ENCODE results near the gene PCDHGB2. TPM values are rescaled to one million over a fixed set of nuclear protein-coding genes. Genes with fewer than 3 reads are reported as not detected.
"Not testable (repeated sequence)": the region's sequence is repeated elsewhere in the genome, so short reads cannot be mapped to it uniquely, and the experiment has no call there.

PCDHGB2 gene
- total and polyA plus RNA-seq, 2 donors: 0.21 to 0.28 TPM

DNA sequence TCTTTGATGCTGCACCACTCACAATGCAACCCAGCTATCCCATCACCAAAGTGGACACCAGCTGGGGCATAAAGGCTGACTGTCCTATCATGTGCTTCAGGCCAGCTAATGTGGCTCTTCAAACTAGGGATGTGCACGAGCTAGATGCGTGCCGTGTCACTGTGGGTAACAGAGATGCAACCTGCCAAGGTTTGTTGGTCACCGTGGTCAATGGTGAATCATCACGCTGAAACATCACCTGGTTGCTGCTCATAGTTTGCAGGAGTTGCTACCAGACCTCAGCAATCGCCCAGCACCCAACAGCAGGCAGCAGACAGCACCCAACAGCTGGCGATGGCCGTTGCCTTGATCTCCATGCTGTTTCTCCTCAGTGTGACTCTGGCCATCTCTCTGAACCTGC lies 31.6 kb upstream of the PCDHGB2 start:
- H3K27me3 ChIP-seq (ENCODE audit: control insufficient read depth in 2 of 2, insufficient read depth in 1 of 2, low read length in 1 of 2): peaks cover 6 to 24% of the 10 kb centered on the region in 2 donors
- no peaks in the 10 kb centered on the region for H3K4me1 ChIP-seq (ENCODE audit: control insufficient read depth in 2 of 2, insufficient read depth in 2 of 2, low read length in 2 of 2)
- no peak overlapping the region for H3K4me3 ChIP-seq (ENCODE audit: low read length in 2 of 2)
- DNase-seq (ENCODE audit: low read depth in 6 of 9, low spot score in 9 of 9): no peak
- H3K27ac ChIP-seq (ENCODE audit: low read depth in 1 of 2, low read length in 1 of 2): no peak overlapping the region
- WGBS: 84% methylated on average over 8 of the region's 8 CpGs
- peaks cover 4 to 24% of the 10 kb centered on the region in 2 donors for H3K9me3 ChIP-seq (ENCODE audit: control insufficient read depth in 2 of 2, insufficient read depth in 1 of 2, low read length in 1 of 2)
- no peaks in the 10 kb centered on the region for H3K36me3 ChIP-seq (ENCODE audit: control insufficient read depth in 2 of 2, insufficient read depth in 2 of 2, low read length in 1 of 2)

GRCh38 chr5:141330299-141331080 lies 29.3 kb upstream of the PCDHGB2 start, which contains the start of gene PCDHGA1:
Gene PCDHGA1 (plus strand): TSS chr5:141330514.
- peaks cover 4 to 24% of the 10 kb centered on the region in 2 donors for H3K9me3 ChIP-seq (ENCODE audit: control insufficient read depth in 2 of 2, insufficient read depth in 1 of 2, low read length in 1 of 2)
- H3K4me1 ChIP-seq (ENCODE audit: control insufficient read depth in 2 of 2, insufficient read depth in 2 of 2, low read length in 2 of 2): no peaks in the 10 kb centered on the region
- H3K27me3 ChIP-seq (ENCODE audit: control insufficient read depth in 2 of 2, insufficient read depth in 1 of 2, low read length in 1 of 2): peaks cover 6 to 33% of the 10 kb centered on the region in 2 donors
- DNase-seq (ENCODE audit: low read depth in 6 of 9, low spot score in 9 of 9): peak in 1 of 9 donors; percentile 11
- no peaks in the 10 kb centered on the region for H3K36me3 ChIP-seq (ENCODE audit: control insufficient read depth in 2 of 2, insufficient read depth in 2 of 2, low read length in 1 of 2)
- H3K4me3 ChIP-seq (ENCODE audit: low read length in 2 of 2): no peak within 1 kb of the TSS
- WGBS: 34% methylated on average over 21 of the region's 21 CpGs
- no peak within 1 kb of the TSS for H3K27ac ChIP-seq (ENCODE audit: low read depth in 1 of 2, low read length in 1 of 2)

DNA sequence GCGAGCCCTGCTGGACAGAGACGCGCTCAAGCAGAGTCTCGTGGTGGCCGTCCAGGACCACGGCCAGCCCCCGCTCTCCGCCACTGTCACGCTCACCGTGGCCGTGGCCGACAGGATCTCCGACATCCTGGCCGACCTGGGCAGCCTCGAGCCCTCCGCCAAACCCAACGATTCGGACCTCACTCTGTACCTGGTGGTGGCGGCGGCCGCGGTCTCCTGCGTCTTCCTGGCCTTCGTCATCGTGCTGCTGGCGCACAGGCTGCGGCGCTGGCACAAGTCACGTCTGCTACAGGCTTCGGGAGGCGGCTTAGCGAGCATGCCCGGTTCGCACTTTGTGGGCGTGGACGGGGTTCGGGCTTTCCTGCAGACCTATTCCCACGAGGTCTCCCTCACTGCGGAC lies 27.2 kb upstream of the PCDHGB2 start:
- H3K4me1 ChIP-seq (ENCODE audit: control insufficient read depth in 2 of 2, insufficient read depth in 2 of 2, low read length in 2 of 2); H3K4me3 ChIP-seq (ENCODE audit: low read length in 2 of 2); DNase-seq (ENCODE audit: low read depth in 6 of 9, low spot score in 9 of 9); H3K27ac ChIP-seq (ENCODE audit: low read depth in 1 of 2, low read length in 1 of 2); H3K36me3 ChIP-seq (ENCODE audit: control insufficient read depth in 2 of 2, insufficient read depth in 2 of 2, low read length in 1 of 2): not testable (repeated sequence)
- Histone ChIP-seq H3K9me3 (ENCODE audit: control insufficient read depth in 2 of 2, insufficient read depth in 1 of 2, low read length in 1 of 2) (peaks cover 4 to 24% of the 10 kb centered on the region in 2 donors), H3K27me3 (ENCODE audit: control insufficient read depth in 2 of 2, insufficient read depth in 1 of 2, low read length in 1 of 2) (peaks cover 6 to 30% of the 10 kb centered on the region in 2 donors)
- WGBS: 55% methylated on average over 39 of the region's 39 CpGs

DNA sequence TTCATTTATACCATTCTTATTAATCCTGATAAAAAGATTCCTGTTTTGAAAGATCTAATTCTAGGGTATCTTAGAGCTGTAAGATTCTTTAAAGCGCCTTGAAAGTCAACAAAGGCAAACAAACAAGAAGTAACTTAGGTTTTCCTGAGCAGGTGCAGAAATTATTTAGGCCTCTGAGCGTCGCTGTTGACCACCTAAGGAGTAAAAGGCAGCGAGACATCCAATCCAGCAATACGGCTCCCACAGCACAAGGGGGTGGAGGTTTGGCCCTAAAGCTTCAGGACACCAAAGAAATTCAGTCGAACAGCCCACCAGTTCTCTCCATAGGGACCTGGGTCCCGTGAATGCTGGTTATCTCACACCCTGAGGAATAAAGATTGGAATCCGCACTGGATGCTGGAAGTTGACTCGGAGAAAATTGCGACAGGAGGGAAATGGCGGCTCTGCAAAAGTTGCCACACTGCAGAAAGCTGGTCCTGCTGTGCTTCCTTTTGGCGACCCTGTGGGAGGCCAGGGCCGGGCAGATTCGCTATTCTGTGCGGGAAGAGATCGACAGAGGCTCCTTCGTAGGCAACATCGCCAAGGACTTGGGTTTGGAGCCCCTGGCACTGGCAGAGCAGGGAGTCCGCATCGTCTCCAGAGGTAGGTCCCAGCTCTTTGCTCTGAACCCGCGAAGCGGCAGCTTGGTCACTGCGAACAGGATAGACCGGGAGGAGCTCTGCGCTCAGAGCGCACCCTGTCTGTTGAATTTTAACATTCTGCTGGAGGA lies 21.1 kb upstream of the PCDHGB2 start, which contains the start of gene PCDHGA2:
Gene PCDHGA2 (plus strand): TSS at position 223 of the 769 bp plus-strand sequence.
- WGBS: 18% methylated on average over 27 of the region's 27 CpGs
- Histone ChIP-seq H3K4me1 (ENCODE audit: control insufficient read depth in 2 of 2, insufficient read depth in 2 of 2, low read length in 2 of 2) (no peaks in the 10 kb centered on the region), H3K27me3 (ENCODE audit: control insufficient read depth in 2 of 2, insufficient read depth in 1 of 2, low read length in 1 of 2) (peaks cover 0 to 29% of the 10 kb centered on the region in 2 donors), H3K36me3 (ENCODE audit: control insufficient read depth in 2 of 2, insufficient read depth in 2 of 2, low read length in 1 of 2) (no peaks in the 10 kb centered on the region), H3K4me3 (ENCODE audit: low read length in 2 of 2) (no peak within 1 kb of the TSS), H3K27ac (ENCODE audit: low read depth in 1 of 2, low read length in 1 of 2) (no peak within 1 kb of the TSS), H3K9me3 (ENCODE audit: control insufficient read depth in 2 of 2, insufficient read depth in 1 of 2, low read length in 1 of 2) (peaks cover 5 to 19% of the 10 kb centered on the region in 2 donors)
- DNase-seq (ENCODE audit: low read depth in 6 of 9, low spot score in 9 of 9): no peak

DNA sequence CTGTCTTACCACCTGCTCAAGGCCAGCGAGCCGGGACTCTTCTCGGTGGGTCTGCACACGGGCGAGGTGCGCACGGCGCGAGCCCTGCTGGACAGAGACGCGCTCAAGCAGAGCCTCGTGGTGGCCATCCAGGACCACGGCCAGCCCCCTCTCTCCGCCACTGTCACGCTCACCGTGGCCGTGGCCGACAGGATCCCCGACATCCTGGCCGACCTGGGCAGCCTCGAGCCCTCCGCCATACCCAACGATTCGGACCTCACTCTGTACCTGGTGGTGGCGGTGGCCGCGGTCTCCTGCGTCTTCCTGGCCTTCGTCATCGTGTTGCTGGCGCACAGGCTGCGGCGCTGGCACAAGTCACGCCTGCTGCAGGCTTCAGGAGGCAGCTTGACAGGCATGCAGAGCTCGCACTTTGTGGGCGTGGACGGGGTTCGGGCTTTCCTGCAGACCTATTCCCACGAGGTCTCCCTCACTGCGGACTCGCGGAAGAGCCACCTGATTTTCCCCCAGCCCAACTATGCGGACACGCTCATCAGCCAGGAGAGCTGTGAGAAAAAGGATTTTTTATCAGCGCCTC lies 18.9 kb upstream of the PCDHGB2 start:
- not testable (repeated sequence) for H3K4me3 ChIP-seq (ENCODE audit: low read length in 2 of 2); H3K36me3 ChIP-seq (ENCODE audit: control insufficient read depth in 2 of 2, insufficient read depth in 2 of 2, low read length in 1 of 2); DNase-seq (ENCODE audit: low read depth in 6 of 9, low spot score in 9 of 9); H3K4me1 ChIP-seq (ENCODE audit: control insufficient read depth in 2 of 2, insufficient read depth in 2 of 2, low read length in 2 of 2); H3K27ac ChIP-seq (ENCODE audit: low read depth in 1 of 2, low read length in 1 of 2)
- 72% methylated on average over 45 of the region's 45 CpGs for WGBS
- H3K27me3 ChIP-seq (ENCODE audit: control insufficient read depth in 2 of 2, insufficient read depth in 1 of 2, low read length in 1 of 2): peaks cover 0 to 35% of the 10 kb centered on the region in 2 donors
- peaks cover 15 to 37% of the 10 kb centered on the region in 2 donors for H3K9me3 ChIP-seq (ENCODE audit: control insufficient read depth in 2 of 2, insufficient read depth in 1 of 2, low read length in 1 of 2)

GRCh38 chr5:141342773-141343172 lies 17.0 kb upstream of the PCDHGB2 start:
- no peak overlapping the region for H3K27ac ChIP-seq (ENCODE audit: low read depth in 1 of 2, low read length in 1 of 2)
- DNase-seq (ENCODE audit: low read depth in 6 of 9, low spot score in 9 of 9): no peak
- H3K4me1 ChIP-seq (ENCODE audit: control insufficient read depth in 2 of 2, insufficient read depth in 2 of 2, low read length in 2 of 2): no peaks in the 10 kb centered on the region
- no peak overlapping the region for H3K4me3 ChIP-seq (ENCODE audit: low read length in 2 of 2)
- 22% methylated on average over 1 of the region's 1 CpG for WGBS
- peaks cover 0 to 35% of the 10 kb centered on the region in 2 donors for H3K27me3 ChIP-seq (ENCODE audit: control insufficient read depth in 2 of 2, insufficient read depth in 1 of 2, low read length in 1 of 2)
- H3K36me3 ChIP-seq (ENCODE audit: control insufficient read depth in 2 of 2, insufficient read depth in 2 of 2, low read length in 1 of 2): no peaks in the 10 kb centered on the region
- H3K9me3 ChIP-seq (ENCODE audit: control insufficient read depth in 2 of 2, insufficient read depth in 1 of 2, low read length in 1 of 2): peaks cover 15 to 37% of the 10 kb centered on the region in 2 donors

DNA sequence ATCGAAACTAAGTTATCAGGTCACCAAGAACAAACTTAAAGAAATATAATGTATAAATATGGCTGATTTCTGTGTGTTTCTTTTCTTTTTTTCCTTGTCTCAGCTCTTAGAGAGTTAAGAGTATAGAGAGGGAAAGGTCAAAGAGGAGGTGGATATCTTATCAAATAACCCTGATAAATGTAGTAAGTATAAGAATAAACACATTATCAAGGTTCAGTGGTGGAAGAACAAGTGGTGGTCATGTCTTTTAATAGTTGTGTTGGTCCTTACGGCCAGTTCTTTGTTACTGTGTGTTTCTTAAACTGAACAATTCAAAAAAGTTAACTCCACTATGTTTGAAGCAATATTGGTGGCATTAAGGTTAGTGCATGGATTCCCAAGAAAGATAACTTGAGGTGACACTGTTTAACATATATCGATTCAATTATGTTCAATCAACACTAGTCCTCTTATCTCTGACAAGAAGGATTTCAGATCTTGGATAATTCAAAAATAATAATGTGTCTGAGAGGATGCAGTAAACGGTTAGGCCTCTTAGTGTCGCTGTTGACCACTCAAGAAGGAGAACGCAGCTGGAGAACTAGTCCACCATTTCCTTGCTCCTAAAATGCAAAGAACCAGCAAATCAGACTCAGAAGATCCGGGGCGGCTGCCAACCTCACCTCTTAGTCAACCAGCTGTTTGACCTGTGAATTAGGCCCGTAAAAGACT lies 16.4 kb upstream of the PCDHGB2 start, which contains the start of gene PCDHGA3:
Gene PCDHGA3 (plus strand): TSS at position 588 of the 711 bp plus-strand sequence. CDS start 205 bp downstream, outside the sequence.
- Histone ChIP-seq H3K27me3 (ENCODE audit: control insufficient read depth in 2 of 2, insufficient read depth in 1 of 2, low read length in 1 of 2) (peaks cover 0 to 34% of the 10 kb centered on the region in 2 donors), H3K4me3 (ENCODE audit: low read length in 2 of 2) (no peak within 1 kb of the TSS), H3K9me3 (ENCODE audit: control insufficient read depth in 2 of 2, insufficient read depth in 1 of 2, low read length in 1 of 2) (peaks cover 15 to 37% of the 10 kb centered on the region in 2 donors), H3K36me3 (ENCODE audit: control insufficient read depth in 2 of 2, insufficient read depth in 2 of 2, low read length in 1 of 2) (no peaks in the 10 kb centered on the region), H3K27ac (ENCODE audit: low read depth in 1 of 2, low read length in 1 of 2) (no peak within 1 kb of the TSS), H3K4me1 (ENCODE audit: control insufficient read depth in 2 of 2, insufficient read depth in 2 of 2, low read length in 2 of 2) (no peaks in the 10 kb centered on the region)
- WGBS: 32% methylated on average over 9 of the region's 9 CpGs
- peak in 2 of 9 donors; percentile 17 to 33 for DNase-seq (ENCODE audit: low read depth in 6 of 9, low spot score in 9 of 9)

- peaks cover 0 to 28% of the 10 kb centered on the region in 2 donors for H3K27me3 ChIP-seq (ENCODE audit: control insufficient read depth in 2 of 2, insufficient read depth in 1 of 2, low read length in 1 of 2)
- H3K4me1 ChIP-seq (ENCODE audit: control insufficient read depth in 2 of 2, insufficient read depth in 2 of 2, low read length in 2 of 2): no peaks in the 10 kb centered on the region
- WGBS: 37% methylated on average over 31 of the region's 31 CpGs
- H3K4me3 ChIP-seq (ENCODE audit: low read length in 2 of 2): no peak overlapping the region
- H3K27ac ChIP-seq (ENCODE audit: low read depth in 1 of 2, low read length in 1 of 2): no peak overlapping the region
- peaks cover 13 to 31% of the 10 kb centered on the region in 2 donors for H3K9me3 ChIP-seq (ENCODE audit: control insufficient read depth in 2 of 2, insufficient read depth in 1 of 2, low read length in 1 of 2)
- H3K36me3 ChIP-seq (ENCODE audit: control insufficient read depth in 2 of 2, insufficient read depth in 2 of 2, low read length in 1 of 2): no peaks in the 10 kb centered on the region
- DNase-seq (ENCODE audit: low read depth in 6 of 9, low spot score in 9 of 9): no peak
Observed at GRCh38 chr5:141343953-141344463, 15.8 kb upstream of the PCDHGB2 start.

Data from thymus (tissue), 11 donors.